HEK293 (cell line): Measurements from ENCODE around the gene CYP2D6.
"Not testable (repeated sequence)": the region's sequence is repeated elsewhere in the genome, so short reads cannot be mapped to it uniquely, and the experiment has no call there.

Experiments used
- CTCF ChIP-seq: fragments of 450-650 bp; formaldehyde crosslinking; IDR thresholded peaks from 2 replicates; pipeline ENCODE4 v1.5.1; 2016; ENCODE audit warnings: missing biosample characterization, missing genetic modification characterization
- GLIS1 ChIP-seq: fragments of 450-650 bp; formaldehyde crosslinking; IDR thresholded peaks from 2 replicates; pipeline ENCODE4 v1.5.1; 2016; ENCODE audit warnings: missing biosample characterization, missing genetic modification characterization
- IKZF3 ChIP-seq: fragments of 450-650 bp; IDR thresholded peaks from 2 replicates; pipeline ENCODE4 v1.5.0; 2018; ENCODE audit warnings: missing biosample characterization, mild to moderate bottlenecking, missing genetic modification characterization, moderate library complexity
- SETDB1 ChIP-seq: IDR thresholded peaks from one replicate; pipeline ENCODE4 v1.6.1; 2017; ENCODE audit warnings: mild to moderate bottlenecking, low read length, moderate library complexity, mixed read lengths; ENCODE audit not compliant: insufficient read length
- ZBTB49 ChIP-seq: fragments of 450-650 bp; formaldehyde crosslinking; IDR thresholded peaks from 2 replicates; pipeline ENCODE4 v1.5.1; 2016; ENCODE audit warnings: missing biosample characterization, missing genetic modification characterization, low read depth
- ZNF692 ChIP-seq: fragments of 450-650 bp; formaldehyde crosslinking; IDR thresholded peaks from 2 replicates; pipeline ENCODE4 v1.5.1; 2016; ENCODE audit warnings: missing biosample characterization, missing genetic modification characterization
- TF ChIP-seq, protein P1 (sequence below): fragments of 450-650 bp; formaldehyde crosslinking; IDR thresholded peaks from 2 replicates; pipeline ENCODE4 v1.5.1; 2016; ENCODE audit warnings: missing biosample characterization, missing genetic modification characterization

GRCh38 chr22:42135688-42136087, 5.1 kb upstream of the CYP2D6 start:
- TF ChIP-seq CTCF (tag by site-specific recombination); GLIS1 (tag by site-specific recombination); ZNF692 (tag by site-specific recombination); ZBTB49 (tag by site-specific recombination); SETDB1; IKZF3 (tag by site-specific recombination): not testable (repeated sequence)
- TF ChIP-seq, protein P1, sequence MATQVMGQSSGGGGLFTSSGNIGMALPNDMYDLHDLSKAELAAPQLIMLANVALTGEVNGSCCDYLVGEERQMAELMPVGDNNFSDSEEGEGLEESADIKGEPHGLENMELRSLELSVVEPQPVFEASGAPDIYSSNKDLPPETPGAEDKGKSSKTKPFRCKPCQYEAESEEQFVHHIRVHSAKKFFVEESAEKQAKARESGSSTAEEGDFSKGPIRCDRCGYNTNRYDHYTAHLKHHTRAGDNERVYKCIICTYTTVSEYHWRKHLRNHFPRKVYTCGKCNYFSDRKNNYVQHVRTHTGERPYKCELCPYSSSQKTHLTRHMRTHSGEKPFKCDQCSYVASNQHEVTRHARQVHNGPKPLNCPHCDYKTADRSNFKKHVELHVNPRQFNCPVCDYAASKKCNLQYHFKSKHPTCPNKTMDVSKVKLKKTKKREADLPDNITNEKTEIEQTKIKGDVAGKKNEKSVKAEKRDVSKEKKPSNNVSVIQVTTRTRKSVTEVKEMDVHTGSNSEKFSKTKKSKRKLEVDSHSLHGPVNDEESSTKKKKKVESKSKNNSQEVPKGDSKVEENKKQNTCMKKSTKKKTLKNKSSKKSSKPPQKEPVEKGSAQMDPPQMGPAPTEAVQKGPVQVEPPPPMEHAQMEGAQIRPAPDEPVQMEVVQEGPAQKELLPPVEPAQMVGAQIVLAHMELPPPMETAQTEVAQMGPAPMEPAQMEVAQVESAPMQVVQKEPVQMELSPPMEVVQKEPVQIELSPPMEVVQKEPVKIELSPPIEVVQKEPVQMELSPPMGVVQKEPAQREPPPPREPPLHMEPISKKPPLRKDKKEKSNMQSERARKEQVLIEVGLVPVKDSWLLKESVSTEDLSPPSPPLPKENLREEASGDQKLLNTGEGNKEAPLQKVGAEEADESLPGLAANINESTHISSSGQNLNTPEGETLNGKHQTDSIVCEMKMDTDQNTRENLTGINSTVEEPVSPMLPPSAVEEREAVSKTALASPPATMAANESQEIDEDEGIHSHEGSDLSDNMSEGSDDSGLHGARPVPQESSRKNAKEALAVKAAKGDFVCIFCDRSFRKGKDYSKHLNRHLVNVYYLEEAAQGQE (tag by site-specific recombination): not testable (repeated sequence)
